GM23338 (cell line): ENCODE data around the gene SCART1. TPM values are rescaled to one million over a fixed set of nuclear protein-coding genes. Genes with fewer than 3 reads are reported as not detected.

ENCODE experiments used
- ATAC-seq: fragments of 200-7000 bp; cut with Tn5 transposase; 3 replicates; pipeline ENCODE4 v1.9.1; 2020
- DNase-seq: peaks from one replicate; pipeline ENCODE4 v3.0.0-alpha.2; 2015; ENCODE audit warnings: low spot score
- H2AFZ ChIP-seq: fragments of 200-600 bp; sonication (generic); 2 replicates; pipeline ENCODE4 v1.8.0; 2016; ENCODE audit warnings: antibody characterized with exemption, mild to moderate bottlenecking, moderate library complexity
- H3F3A ChIP-seq: fragments of 200-600 bp; sonication (generic); replicated peaks from 2 replicates; pipeline ENCODE4 v1.8.0; 2017; ENCODE audit warnings: antibody characterized with exemption, mixed run types, low read depth
- H3K27ac ChIP-seq: fragments of 200-600 bp; sonication (generic); 2 replicates; pipeline ENCODE4 v1.6.1; 2016; ENCODE audit warnings: low read depth
- H3K27me3 ChIP-seq: fragments of 200-600 bp; sonication (generic); 2 replicates; pipeline ENCODE4 v1.8.0; 2016; ENCODE audit warnings: mild to moderate bottlenecking, mixed run types, moderate library complexity; ENCODE audit not compliant: insufficient read depth
- H3K36me3 ChIP-seq: fragments of 200-600 bp; sonication (generic); 2 replicates; pipeline ENCODE4 v1.8.0; 2016; ENCODE audit warnings: mild to moderate bottlenecking; ENCODE audit not compliant: insufficient read depth
- H3K4me1 ChIP-seq: fragments of 200-600 bp; sonication (generic); 2 replicates; pipeline ENCODE4 v1.8.0; 2016; ENCODE audit warnings: mild to moderate bottlenecking, moderate library complexity; ENCODE audit not compliant: insufficient read depth
- H3K4me2 ChIP-seq: fragments of 200-600 bp; sonication (generic); 2 replicates; pipeline ENCODE4 v1.7.1; 2017; ENCODE audit warnings: mixed run types
- H3K4me3 ChIP-seq: fragments of 200-600 bp; sonication (generic); 2 replicates; pipeline ENCODE4 v1.6.1; 2016; ENCODE audit warnings: mixed run types
- H3K79me2 ChIP-seq: fragments of 200-600 bp; sonication (generic); replicated peaks from 2 replicates; pipeline ENCODE4 v1.8.0; 2017; ENCODE audit warnings: mild to moderate bottlenecking; ENCODE audit not compliant: insufficient read depth
- H3K9me2 ChIP-seq: fragments of 200-600 bp; sonication (generic); 2 replicates; pipeline ENCODE4 v1.8.0; 2017; ENCODE audit not compliant: insufficient read depth
- H4K20me1 ChIP-seq: fragments of 200-600 bp; sonication (generic); replicated peaks from 2 replicates; pipeline ENCODE4 v1.8.0; 2017; ENCODE audit warnings: mild to moderate bottlenecking; ENCODE audit not compliant: insufficient read depth
- H3K27ac Mint-ChIP-seq: 2 replicates; pipeline ENCODE4 v1.8.0; 2020; ENCODE audit warnings: inconsistent platforms, mild to moderate bottlenecking, moderate library complexity, mixed read lengths
- H3K27me3 Mint-ChIP-seq: 3 replicates; pipeline ENCODE4 v1.8.0; 2022; ENCODE audit warnings: low read depth, mild to moderate bottlenecking, moderate library complexity, mixed read lengths, inconsistent platforms; ENCODE audit not compliant: insufficient read depth, poor library complexity
- H3K36me3 Mint-ChIP-seq: 3 replicates; pipeline ENCODE4 v1.8.0; 2021; ENCODE audit warnings: low read depth, mild to moderate bottlenecking, inconsistent platforms, moderate library complexity, mixed read lengths
- H3K4me1 Mint-ChIP-seq: 3 replicates; pipeline ENCODE4 v1.8.0; 2020; ENCODE audit warnings: mild to moderate bottlenecking, inconsistent platforms, mixed read lengths
- H3K4me3 Mint-ChIP-seq: 3 replicates; pipeline ENCODE4 v1.8.0; 2021; ENCODE audit warnings: moderate library complexity, mild to moderate bottlenecking, inconsistent platforms, mixed read lengths
- H3K9me3 Mint-ChIP-seq: 3 replicates; pipeline ENCODE4 v1.8.0; 2020; ENCODE audit warnings: moderate library complexity, mild to moderate bottlenecking, inconsistent platforms, mixed read lengths
- CREB1 ChIP-seq: fragments of 250-450 bp; sonication (Bioruptor Pico); IDR thresholded peaks from 2 replicates; pipeline ENCODE4 v1.5.0; 2020; ENCODE audit warnings: low read depth, mild to moderate bottlenecking, moderate library complexity
- EZH2 ChIP-seq: fragments of 200-600 bp; sonication (generic); IDR thresholded peaks from one replicate; pipeline ENCODE4 v1.8.0; 2017; ENCODE audit warnings: antibody characterized with exemption, mild to moderate bottlenecking, low read depth; ENCODE audit not compliant: unreplicated experiment
- JUNB ChIP-seq: IDR thresholded peaks from one replicate; pipeline ENCODE4 v1.6.1; 2016; ENCODE audit warnings: antibody characterized with exemption; ENCODE audit not compliant: unreplicated experiment
- NANOG ChIP-seq: IDR thresholded peaks from 2 replicates; pipeline ENCODE4 v1.6.1; 2016; ENCODE audit warnings: antibody characterized with exemption, borderline replicate concordance
- POLR2AphosphoS5 ChIP-seq: IDR thresholded peaks from 2 replicates; pipeline ENCODE4 v1.6.1; 2016; ENCODE audit warnings: antibody characterized with exemption, low read depth
- STAT1 ChIP-seq: IDR thresholded peaks from one replicate; pipeline ENCODE4 v1.6.1; 2016; ENCODE audit warnings: antibody characterized with exemption; ENCODE audit not compliant: unreplicated experiment
- ZNF114 ChIP-seq: fragments of 250-450 bp; sonication (Bioruptor Pico); IDR thresholded peaks from 2 replicates; pipeline ENCODE4 v1.5.0; 2020; ENCODE audit warnings: mild to moderate bottlenecking, moderate library complexity
- ZNF331 ChIP-seq: fragments of 250-450 bp; sonication (Bioruptor Pico); IDR thresholded peaks from 2 replicates; pipeline ENCODE4 v1.5.0; 2020; ENCODE audit warnings: low read depth, mild to moderate bottlenecking, moderate library complexity
- polyA plus RNA-seq: library from polyadenylated mRNA; unstranded; fragments of >200 nt; fragmentation: Nextera tagmentation; extraction: Ambion mirVana; gene quantifications from 2 replicates; pipeline ENCODE4 v1.2.1, GENCODE V29; 2016
- total RNA-seq: library from RNA; depleted of rRNA; stranded (reverse); fragments of >200 nt; shearing (Covaris generic); gene quantifications from 2 replicates; pipeline ENCODE4 v1.2.3, GENCODE V29; 2014
- TF ChIP-seq, protein P1 (sequence below): fragments of 250-450 bp; sonication (Bioruptor Pico); IDR thresholded peaks from 2 replicates; pipeline ENCODE4 v1.5.0; 2020; ENCODE audit warnings: mild to moderate bottlenecking, moderate library complexity
- TF ChIP-seq, protein P2 (sequence below): IDR thresholded peaks from 2 replicates; pipeline ENCODE4 v1.6.1; 2016; ENCODE audit warnings: antibody characterized with exemption

SCART1 gene
- total and polyA plus RNA-seq, 2 experiments from 2014 or later = 0.59 TPM; not detected in 1

DNA sequence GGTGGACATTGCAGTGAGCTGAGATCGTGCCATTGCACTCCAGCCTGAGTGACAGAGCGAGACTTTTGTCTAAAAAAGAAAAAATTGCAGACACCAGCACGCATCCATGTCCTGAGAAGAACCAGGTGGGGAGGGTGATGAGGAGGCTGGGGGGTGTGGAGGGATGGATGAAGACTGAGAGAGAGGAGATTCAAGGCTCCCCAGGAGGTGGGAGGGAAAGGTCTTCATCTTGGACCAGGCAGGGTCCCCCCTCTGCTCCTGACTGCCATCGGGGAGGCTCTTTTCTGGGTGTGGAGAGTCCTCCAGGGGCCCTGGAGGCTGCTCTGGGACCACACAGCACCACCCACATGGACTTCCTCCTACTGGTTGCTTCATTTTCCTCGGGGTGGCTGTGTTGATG lies 1.5 kb downstream of the SCART1 start (continued):
- TF ChIP-seq, protein P1, sequence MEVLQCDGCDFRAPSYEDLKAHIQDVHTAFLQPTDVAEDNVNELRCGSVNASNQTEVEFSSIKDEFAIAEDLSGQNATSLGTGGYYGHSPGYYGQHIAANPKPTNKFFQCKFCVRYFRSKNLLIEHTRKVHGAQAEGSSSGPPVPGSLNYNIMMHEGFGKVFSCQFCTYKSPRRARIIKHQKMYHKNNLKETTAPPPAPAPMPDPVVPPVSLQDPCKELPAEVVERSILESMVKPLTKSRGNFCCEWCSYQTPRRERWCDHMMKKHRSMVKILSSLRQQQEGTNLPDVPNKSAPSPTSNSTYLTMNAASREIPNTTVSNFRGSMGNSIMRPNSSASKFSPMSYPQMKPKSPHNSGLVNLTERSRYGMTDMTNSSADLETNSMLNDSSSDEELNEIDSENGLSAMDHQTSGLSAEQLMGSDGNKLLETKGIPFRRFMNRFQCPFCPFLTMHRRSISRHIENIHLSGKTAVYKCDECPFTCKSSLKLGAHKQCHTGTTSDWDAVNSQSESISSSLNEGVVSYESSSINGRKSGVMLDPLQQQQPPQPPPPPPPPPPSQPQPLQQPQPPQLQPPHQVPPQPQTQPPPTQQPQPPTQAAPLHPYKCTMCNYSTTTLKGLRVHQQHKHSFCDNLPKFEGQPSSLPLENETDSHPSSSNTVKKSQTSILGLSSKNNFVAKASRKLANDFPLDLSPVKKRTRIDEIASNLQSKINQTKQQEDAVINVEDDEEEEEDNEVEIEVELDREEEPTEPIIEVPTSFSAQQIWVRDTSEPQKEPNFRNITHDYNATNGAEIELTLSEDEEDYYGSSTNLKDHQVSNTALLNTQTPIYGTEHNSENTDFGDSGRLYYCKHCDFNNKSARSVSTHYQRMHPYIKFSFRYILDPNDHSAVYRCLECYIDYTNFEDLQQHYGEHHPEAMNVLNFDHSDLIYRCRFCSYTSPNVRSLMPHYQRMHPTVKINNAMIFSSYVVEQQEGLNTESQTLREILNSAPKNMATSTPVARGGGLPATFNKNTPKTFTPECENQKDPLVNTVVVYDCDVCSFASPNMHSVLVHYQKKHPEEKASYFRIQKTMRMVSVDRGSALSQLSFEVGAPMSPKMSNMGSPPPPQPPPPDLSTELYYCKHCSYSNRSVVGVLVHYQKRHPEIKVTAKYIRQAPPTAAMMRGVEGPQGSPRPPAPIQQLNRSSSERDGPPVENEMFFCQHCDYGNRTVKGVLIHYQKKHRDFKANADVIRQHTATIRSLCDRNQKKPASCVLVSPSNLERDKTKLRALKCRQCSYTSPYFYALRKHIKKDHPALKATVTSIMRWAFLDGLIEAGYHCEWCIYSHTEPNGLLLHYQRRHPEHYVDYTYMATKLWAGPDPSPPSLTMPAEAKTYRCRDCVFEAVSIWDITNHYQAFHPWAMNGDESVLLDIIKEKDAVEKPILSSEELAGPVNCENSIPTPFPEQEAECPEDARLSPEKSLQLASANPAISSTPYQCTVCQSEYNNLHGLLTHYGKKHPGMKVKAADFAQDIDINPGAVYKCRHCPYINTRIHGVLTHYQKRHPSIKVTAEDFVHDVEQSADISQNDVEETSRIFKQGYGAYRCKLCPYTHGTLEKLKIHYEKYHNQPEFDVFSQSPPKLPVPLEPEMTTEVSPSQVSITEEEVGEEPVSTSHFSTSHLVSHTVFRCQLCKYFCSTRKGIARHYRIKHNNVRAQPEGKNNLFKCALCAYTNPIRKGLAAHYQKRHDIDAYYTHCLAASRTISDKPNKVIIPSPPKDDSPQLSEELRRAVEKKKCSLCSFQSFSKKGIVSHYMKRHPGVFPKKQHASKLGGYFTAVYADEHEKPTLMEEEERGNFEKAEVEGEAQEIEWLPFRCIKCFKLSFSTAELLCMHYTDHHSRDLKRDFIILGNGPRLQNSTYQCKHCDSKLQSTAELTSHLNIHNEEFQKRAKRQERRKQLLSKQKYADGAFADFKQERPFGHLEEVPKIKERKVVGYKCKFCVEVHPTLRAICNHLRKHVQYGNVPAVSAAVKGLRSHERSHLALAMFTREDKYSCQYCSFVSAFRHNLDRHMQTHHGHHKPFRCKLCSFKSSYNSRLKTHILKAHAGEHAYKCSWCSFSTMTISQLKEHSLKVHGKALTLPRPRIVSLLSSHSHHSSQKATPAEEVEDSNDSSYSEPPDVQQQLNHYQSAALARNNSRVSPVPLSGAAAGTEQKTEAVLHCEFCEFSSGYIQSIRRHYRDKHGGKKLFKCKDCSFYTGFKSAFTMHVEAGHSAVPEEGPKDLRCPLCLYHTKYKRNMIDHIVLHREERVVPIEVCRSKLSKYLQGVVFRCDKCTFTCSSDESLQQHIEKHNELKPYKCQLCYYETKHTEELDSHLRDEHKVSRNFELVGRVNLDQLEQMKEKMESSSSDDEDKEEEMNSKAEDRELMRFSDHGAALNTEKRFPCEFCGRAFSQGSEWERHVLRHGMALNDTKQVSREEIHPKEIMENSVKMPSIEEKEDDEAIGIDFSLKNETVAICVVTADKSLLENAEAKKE (CRISPR knock-in tag) = no peak
- TF ChIP-seq ZNF114 (CRISPR knock-in tag) = no peak
- no peak for TF ChIP-seq POLR2AphosphoS5
- no peak for TF ChIP-seq EZH2
- TF ChIP-seq, protein P2, sequence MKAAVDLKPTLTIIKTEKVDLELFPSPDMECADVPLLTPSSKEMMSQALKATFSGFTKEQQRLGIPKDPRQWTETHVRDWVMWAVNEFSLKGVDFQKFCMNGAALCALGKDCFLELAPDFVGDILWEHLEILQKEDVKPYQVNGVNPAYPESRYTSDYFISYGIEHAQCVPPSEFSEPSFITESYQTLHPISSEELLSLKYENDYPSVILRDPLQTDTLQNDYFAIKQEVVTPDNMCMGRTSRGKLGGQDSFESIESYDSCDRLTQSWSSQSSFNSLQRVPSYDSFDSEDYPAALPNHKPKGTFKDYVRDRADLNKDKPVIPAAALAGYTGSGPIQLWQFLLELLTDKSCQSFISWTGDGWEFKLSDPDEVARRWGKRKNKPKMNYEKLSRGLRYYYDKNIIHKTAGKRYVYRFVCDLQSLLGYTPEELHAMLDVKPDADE = no peak
- no peak for TF ChIP-seq NANOG

DNA sequence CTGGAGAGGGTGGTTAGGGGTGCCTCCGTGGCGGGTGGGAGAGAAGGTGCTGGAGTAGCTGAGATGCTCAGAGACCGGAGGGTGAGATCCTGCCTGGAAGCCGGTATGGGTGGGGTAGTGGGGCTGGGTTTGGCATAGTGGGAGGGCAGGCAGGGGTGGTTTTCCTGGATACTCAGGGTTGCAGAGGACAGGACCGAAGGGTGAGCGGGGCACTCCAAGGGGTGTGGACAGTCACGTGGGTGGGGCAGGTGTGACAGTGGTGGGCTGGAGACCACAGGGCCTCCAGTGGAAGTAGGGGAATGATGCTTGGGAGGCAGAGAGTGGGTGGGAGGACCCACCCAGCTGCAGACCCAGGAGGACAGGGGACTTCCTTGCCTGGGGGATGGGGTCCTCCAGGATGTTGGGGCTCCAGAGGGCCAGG lies 1.9 kb downstream of the SCART1 start:
- Histone ChIP-seq H3F3A (no peaks in the 10 kb centered on the region), H3K9me2 (no peaks in the 10 kb centered on the region), H4K20me1 (no peaks in the 10 kb centered on the region), H3K4me3 (no peak overlapping the region), H3K4me1 (no peaks in the 10 kb centered on the region), H3K79me2 (no peaks in the 10 kb centered on the region), H3K27ac (no peak overlapping the region), H3K4me2 (no peak overlapping the region), H2AFZ (no peak overlapping the region), H3K36me3 (no peaks in the 10 kb centered on the region), H3K27me3 (no peaks in the 10 kb centered on the region)
- Mint-ChIP-seq H3K4me3 (no peak overlapping the region), H3K27ac (no peak overlapping the region), H3K36me3 (0 out of 3 replicates have a peak, but pooled peaks cover 2% of the 10 kb centered on the region), H3K9me3 (peaks cover 60% of the 10 kb centered on the region), H3K27me3 (peaks cover 13% of the 10 kb centered on the region), H3K4me1 (no peaks in the 10 kb centered on the region)
- DNase-seq (no peak), ATAC-seq (no peak)
- no peak for TF ChIP-seq CREB1 (CRISPR knock-in tag)
- TF ChIP-seq, protein P1 (CRISPR knock-in tag) = no peak
- TF ChIP-seq EZH2 = no peak
- TF ChIP-seq JUNB = no peak
- no peak for TF ChIP-seq ZNF331
- TF ChIP-seq ZNF114 (CRISPR knock-in tag) = no peak
- TF ChIP-seq STAT1 = no peak
